Measurements from ENCODE around the gene FITM2.
"Not testable (repeated sequence)": the region's sequence is repeated elsewhere in the genome, so short reads cannot be mapped to it uniquely, and the experiment has no call there.

Gene FITM2

GRCh38 chr20:44342248-44342647 is 31.2 kb upstream of the FITM2 start:
- no peaks in the 10 kb centered on the region for H3K9me3 Mint-ChIP-seq
- H3K4me3 Mint-ChIP-seq, result no peak overlapping the region
- DNase-seq, result no peak
- no peaks in the 10 kb centered on the region for H3K27me3 Mint-ChIP-seq
- no peaks in the 10 kb centered on the region for H3K4me1 Mint-ChIP-seq
- peak overlapping the region; percentile 73 to 93 for H3K27ac Mint-ChIP-seq
- ATAC-seq, result no peak

- Mint-ChIP-seq H3K4me1 (no peaks in the 10 kb centered on the region), H3K27ac (peak within 1 kb of the TSS in 1 of 2 donors; percentile 1), H3K9me3 (no peaks in the 10 kb centered on the region), H3K4me3 (no peak within 1 kb of the TSS), H3K27me3 (peaks cover 9% of the 10 kb centered on the region)
- ATAC-seq, result no peak
- DNase-seq, result no peak
Measured at GRCh38 chr20:44336725-44337380, 25.9 kb upstream of the FITM2 start, which contains the start of gene R3HDML. Gene R3HDML (plus strand): TSS chr20:44337043. CDS start chr20:44337158, 115 bp downstream.

DNA sequence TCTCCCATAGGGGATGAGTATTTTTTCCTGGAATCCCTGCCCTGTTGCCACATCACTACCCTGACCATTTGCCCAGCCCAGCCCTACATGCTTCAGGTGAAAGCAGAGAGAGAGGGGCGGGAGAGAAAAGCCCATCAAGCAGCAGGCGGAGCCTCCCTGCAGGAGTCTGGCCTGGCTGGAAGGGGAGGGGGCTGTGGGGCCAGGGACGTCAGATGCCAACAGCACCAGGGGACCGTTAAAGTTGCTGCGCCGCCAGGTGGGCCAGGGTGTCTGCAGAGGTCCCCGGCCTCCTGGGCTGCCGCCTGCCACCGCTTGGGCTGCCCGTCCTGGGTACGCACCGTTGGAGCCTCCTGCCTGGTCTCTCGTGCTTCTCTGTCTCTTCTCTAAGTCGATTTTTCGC is 25.1 kb upstream of the FITM2 start:
- ATAC-seq, result no peak
- no peaks in the 10 kb centered on the region for H3K9me3 Mint-ChIP-seq
- DNase-seq, result no peak
- H3K27me3 Mint-ChIP-seq, result peaks cover 9% of the 10 kb centered on the region
- H3K4me3 Mint-ChIP-seq, result no peak overlapping the region
- H3K4me1 Mint-ChIP-seq, result no peaks in the 10 kb centered on the region
- H3K27ac Mint-ChIP-seq, result no peak overlapping the region

GRCh38 chr20:44335675-44336074 is 24.7 kb upstream of the FITM2 start:
- Mint-ChIP-seq H3K4me3 (no peak overlapping the region), H3K9me3 (no peaks in the 10 kb centered on the region), H3K27me3 (peaks cover 9% of the 10 kb centered on the region), H3K4me1 (no peaks in the 10 kb centered on the region), H3K27ac (no peak overlapping the region)
- DNase-seq (no peak), ATAC-seq (no peak)

DNA sequence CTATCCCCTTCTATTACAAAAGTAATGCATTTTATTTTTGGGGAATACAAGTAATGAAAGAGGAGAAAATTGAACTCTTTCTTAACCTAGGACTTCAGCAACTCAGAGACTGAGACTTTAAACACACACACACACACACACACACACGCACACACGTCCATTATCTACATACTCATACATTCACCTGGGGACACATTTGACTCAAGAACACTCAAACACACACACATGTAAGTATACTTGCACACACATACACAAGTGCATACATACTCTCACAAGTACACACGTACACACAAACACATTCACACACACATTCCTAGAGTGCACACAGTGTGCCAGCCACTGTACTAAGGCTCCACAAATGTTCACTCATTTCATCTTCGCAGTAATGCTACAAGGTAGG is 23.7 kb upstream of the FITM2 start:
- H3K9me3 Mint-ChIP-seq, result no peaks in the 10 kb centered on the region
- H3K27ac Mint-ChIP-seq, result no peak overlapping the region
- H3K27me3 Mint-ChIP-seq, result peaks cover 9% of the 10 kb centered on the region
- no peak for DNase-seq
- ATAC-seq, result no peak
- H3K4me3 Mint-ChIP-seq, result no peak overlapping the region
- H3K4me1 Mint-ChIP-seq, result no peaks in the 10 kb centered on the region

DNA sequence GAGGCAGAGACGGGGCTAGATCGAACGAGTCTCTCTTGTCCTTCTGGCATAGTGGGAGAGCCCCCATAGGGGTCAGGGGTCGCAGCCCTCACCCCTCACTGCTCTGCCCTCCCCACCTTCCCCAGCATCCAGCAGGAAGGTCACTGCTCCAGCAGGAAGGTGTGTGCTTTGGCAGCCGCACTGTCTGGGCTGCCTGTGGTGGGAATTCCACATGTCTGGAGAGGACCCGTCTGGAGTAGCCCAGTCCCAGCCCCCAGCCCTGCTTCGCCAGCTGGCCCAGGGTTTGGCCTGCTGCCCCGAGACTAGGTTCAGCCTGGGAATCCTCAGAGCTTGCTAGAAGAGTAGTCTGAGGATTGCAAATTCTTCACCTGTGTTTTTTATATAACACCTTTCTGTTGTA is 23.3 kb upstream of the FITM2 start:
- no peak overlapping the region for H3K27ac Mint-ChIP-seq
- H3K4me1 Mint-ChIP-seq, result no peaks in the 10 kb centered on the region
- no peaks in the 10 kb centered on the region for H3K9me3 Mint-ChIP-seq
- peaks cover 9% of the 10 kb centered on the region for H3K27me3 Mint-ChIP-seq
- DNase-seq, result no peak
- ATAC-seq, result no peak
- H3K4me3 Mint-ChIP-seq, result no peak overlapping the region

- no peak for DNase-seq
- ATAC-seq, result no peak
- Mint-ChIP-seq H3K9me3 (no peaks in the 10 kb centered on the region), H3K27ac (no peak overlapping the region), H3K4me3 (no peak overlapping the region), H3K27me3 (peaks cover 3% of the 10 kb centered on the region), H3K4me1 (peaks cover 6% of the 10 kb centered on the region)
Measured at GRCh38 chr20:44331201-44331600, 20.2 kb upstream of the FITM2 start.

DNA sequence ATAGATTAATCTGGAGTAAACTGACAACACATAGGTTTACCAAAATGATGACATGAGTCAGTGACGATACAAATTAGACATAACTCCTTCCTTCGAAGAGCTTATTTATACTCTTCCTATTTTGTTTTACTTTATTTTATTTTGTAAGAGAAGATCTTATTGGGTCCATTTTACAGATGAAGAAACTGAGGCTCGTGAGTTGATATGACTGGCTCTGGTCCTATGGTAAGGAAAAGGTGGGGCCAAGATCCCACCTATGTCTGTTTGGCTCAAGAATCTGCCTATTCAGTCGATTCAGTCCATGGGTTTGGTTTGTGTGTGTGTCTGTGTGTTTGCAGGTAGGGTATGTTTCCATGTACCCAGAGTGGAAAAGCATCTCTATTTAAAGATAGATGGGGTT is 17.4 kb upstream of the FITM2 start:
- Mint-ChIP-seq H3K9me3 (no peaks in the 10 kb centered on the region), H3K27ac (no peak overlapping the region), H3K27me3 (no peaks in the 10 kb centered on the region), H3K4me3 (no peak overlapping the region), H3K4me1 (peaks cover 6% of the 10 kb centered on the region)
- no peak for DNase-seq
- ATAC-seq, result no peak

GRCh38 chr20:44327748-44328147 is 16.7 kb upstream of the FITM2 start:
- not testable (repeated sequence) for ATAC-seq, H3K27me3 Mint-ChIP-seq, H3K9me3 Mint-ChIP-seq, DNase-seq, H3K4me1 Mint-ChIP-seq
- peak overlapping the region; percentile 61 to 67 for H3K4me3 Mint-ChIP-seq
- H3K27ac Mint-ChIP-seq, result peak overlapping the region in 1 of 2 donors; percentile 97

DNA sequence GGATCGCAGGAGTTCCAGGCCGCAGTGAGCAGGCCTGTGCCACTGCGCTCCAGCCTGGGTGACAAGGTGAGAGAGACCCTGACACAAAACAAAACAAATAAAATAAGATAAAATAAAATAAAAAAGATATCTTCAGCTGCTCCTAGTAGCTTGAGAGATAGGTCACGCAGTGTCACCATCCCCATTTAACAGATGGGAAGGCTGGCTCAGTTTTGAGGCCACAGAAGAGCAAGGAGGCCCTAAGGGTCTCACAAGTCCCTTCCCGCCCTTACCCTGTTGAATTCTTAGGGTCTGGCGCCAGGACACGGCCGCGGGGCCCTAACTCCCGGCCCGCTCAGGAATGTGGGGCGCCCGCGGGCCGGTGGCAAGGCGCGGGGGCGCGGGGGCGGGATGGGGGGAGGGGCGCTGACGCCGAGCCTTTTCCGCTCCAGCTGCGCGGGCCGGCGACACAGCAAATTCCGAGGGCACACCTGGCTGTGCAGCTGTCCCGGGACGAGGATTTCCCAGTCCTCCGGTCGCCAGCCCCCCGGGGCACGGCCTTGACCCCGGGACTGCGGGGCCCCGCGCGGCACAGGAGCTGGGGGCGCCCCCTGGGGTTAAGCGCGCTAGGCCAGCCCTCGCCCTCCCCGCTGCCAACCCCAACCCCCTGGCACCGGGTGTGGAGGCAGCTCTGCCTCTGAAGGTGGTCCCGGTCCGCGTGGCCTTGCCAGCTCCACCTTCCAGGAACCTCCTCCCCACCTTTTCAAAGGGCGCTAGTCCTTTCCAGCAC is 15.6 kb upstream of the FITM2 start:
- Mint-ChIP-seq H3K9me3 (no peaks in the 10 kb centered on the region), H3K27ac (peak overlapping the region; percentile 69 to 89), H3K4me3 (peak overlapping the region; percentile 71 to 72), H3K4me1 (peaks cover 6% of the 10 kb centered on the region), H3K27me3 (no peaks in the 10 kb centered on the region)
- DNase-seq (peak; percentile 23 to 31), ATAC-seq (peak; percentile 87)

GRCh38 chr20:44324343-44324742 is 13.3 kb upstream of the FITM2 start:
- no peak for ATAC-seq
- H3K27ac Mint-ChIP-seq, result peak overlapping the region; percentile 4 to 92
- DNase-seq, result no peak
- H3K9me3 Mint-ChIP-seq, result no peaks in the 10 kb centered on the region
- peaks cover 6% of the 10 kb centered on the region for H3K4me1 Mint-ChIP-seq
- no peaks in the 10 kb centered on the region for H3K27me3 Mint-ChIP-seq
- no peak overlapping the region for H3K4me3 Mint-ChIP-seq

- H3K27me3 Mint-ChIP-seq, result no peaks in the 10 kb centered on the region
- H3K4me3 Mint-ChIP-seq, result no peak overlapping the region
- no peaks in the 10 kb centered on the region for H3K4me1 Mint-ChIP-seq
- no peaks in the 10 kb centered on the region for H3K9me3 Mint-ChIP-seq
- DNase-seq (no peak), ATAC-seq (no peak)
- H3K27ac Mint-ChIP-seq, result no peak overlapping the region
Measured at GRCh38 chr20:44319839-44320422, 8.9 kb upstream of the FITM2 start.

DNA sequence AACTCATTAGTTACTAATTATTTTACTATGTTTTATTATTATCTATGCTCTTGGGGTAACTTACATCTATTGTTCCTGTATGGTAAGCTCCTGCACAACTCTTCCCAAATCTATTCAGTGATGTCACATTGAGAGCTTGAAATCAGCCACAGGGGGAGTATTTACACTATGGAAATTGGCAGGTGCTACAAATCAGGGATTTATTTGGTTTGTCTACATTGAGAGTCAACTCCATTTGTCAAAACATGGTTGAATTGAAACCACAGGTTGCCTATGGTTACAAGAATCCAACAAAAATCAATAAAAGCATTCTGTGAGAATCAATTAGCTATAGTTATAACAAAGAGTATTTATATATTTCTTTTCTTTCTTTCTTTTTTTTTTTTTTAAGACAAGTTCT is 3.9 kb upstream of the FITM2 start:
- no peak for ATAC-seq

DNA sequence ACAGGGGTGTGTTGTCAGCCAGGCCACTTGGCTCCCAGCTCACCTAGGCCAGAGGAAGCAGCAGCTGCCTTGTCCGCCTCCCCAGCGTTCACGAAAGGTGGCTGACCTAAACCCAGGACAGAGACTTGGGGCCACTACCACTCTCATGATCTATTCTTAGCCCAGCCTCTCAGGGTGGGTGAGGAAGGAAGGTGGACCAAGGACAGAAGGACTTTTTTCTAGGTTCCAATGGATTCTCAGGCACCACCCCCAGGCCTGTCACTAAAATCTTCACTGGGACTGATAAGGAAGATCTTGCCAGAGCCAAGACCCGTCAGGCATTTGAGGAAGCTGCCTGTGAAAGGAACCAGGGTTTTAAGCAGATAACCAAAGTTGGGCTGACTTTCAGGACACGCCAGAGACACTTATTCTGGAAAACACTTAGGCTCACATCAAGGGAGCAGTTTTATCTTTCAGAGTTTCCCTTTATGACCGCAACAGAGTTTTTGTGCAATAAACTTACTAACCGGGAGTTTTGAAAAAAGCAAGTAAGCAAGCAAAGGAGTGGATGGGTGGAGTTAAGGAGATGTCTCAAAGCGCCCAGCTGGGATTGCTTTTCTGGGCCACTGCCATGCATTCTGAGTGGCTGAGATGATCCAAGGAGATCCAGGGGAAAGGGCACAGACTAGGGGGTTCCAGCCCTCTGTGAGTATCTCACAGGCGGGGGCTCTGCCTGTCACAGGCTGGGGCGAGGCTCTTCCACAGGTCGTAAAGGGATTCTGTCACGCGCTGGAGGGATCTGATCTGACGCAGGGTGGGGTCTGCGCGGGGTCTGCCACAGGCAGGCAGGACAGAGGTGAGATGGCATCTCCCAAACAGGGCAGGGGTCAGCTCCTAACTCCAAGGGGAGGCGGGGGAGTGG is 989 bp downstream of the FITM2 start:
- peak overlapping the region; percentile 80 to 97 for H3K27ac Mint-ChIP-seq
- DNase-seq (no peak), ATAC-seq (no peak)
- no peaks in the 10 kb centered on the region for H3K9me3 Mint-ChIP-seq
- H3K4me1 Mint-ChIP-seq, result peaks cover 31% of the 10 kb centered on the region
- H3K27me3 Mint-ChIP-seq, result no peaks in the 10 kb centered on the region
- peak overlapping the region; percentile 90 to 93 for H3K4me3 Mint-ChIP-seq

More for the DNA sequence above, 3.9 kb upstream of the FITM2 start:
- Mint-ChIP-seq H3K27me3 (no peaks in the 10 kb centered on the region), H3K27ac (no peak overlapping the region), H3K4me3 (no peak overlapping the region), H3K9me3 (no peaks in the 10 kb centered on the region), H3K4me1 (peaks cover 16% of the 10 kb centered on the region)
- no peak for DNase-seq

DNA sequence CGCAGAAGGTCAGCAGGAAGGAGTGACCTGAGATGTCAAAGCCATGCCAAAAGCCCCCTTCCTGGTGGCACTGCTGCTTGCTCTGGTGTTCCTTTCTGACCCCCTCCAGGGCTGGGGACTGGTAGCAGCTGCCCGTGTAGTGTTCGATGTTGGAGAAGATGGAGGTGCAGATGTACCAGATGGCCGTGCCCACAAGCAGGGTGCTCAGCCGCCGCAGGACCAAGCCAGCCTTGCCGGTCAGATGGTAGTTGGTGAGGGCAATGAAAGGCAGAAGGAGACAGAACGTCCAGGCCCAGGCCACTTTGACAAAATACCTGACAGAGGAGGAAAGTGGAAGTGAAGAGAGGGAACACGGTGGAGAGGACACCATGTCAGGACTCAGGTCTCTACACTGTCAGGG is 4.1 kb downstream of the FITM2 start:
- Mint-ChIP-seq H3K9me3 (no peaks in the 10 kb centered on the region), H3K4me3 (no peak overlapping the region), H3K4me1 (peaks cover 33% of the 10 kb centered on the region), H3K27me3 (no peaks in the 10 kb centered on the region), H3K27ac (no peak overlapping the region)
- ATAC-seq (no peak), DNase-seq (no peak)
